Glutamatergic neuron (in vitro differentiated cells): Measurements from ENCODE around the gene DYNC2H1. TPM values are rescaled to one million over a fixed set of nuclear protein-coding genes. Genes with fewer than 3 reads are reported as not detected.
A peak's percentile ranks its signal among the peaks of the same experiment; 100 is the strongest.

Experiments used
- DNase-seq: peaks from one replicate; pipeline ENCODE4 v3.0.0; 2022
- H3K27ac Mint-ChIP-seq: one replicate; pipeline ENCODE4 v1.8.0; 2020; ENCODE audit warnings: mild to moderate bottlenecking, mixed read lengths, inconsistent platforms; ENCODE audit not compliant: unreplicated experiment
- H3K27me3 Mint-ChIP-seq: one replicate; pipeline ENCODE4 v1.8.0; 2020; ENCODE audit warnings: mild to moderate bottlenecking, moderate library complexity, mixed read lengths, inconsistent platforms; ENCODE audit not compliant: unreplicated experiment
- H3K36me3 Mint-ChIP-seq: one replicate; pipeline ENCODE4 v1.8.0; 2020; ENCODE audit warnings: mild to moderate bottlenecking, mixed read lengths, inconsistent platforms; ENCODE audit not compliant: unreplicated experiment
- H3K4me1 Mint-ChIP-seq: one replicate; pipeline ENCODE4 v1.8.0; 2020; ENCODE audit warnings: mild to moderate bottlenecking, low read depth, mixed read lengths, inconsistent platforms; ENCODE audit not compliant: unreplicated experiment
- H3K4me3 Mint-ChIP-seq: one replicate; pipeline ENCODE4 v1.8.0; 2020; ENCODE audit warnings: mild to moderate bottlenecking, mixed read lengths, inconsistent platforms; ENCODE audit not compliant: unreplicated experiment
- H3K9me3 Mint-ChIP-seq: one replicate; pipeline ENCODE4 v1.8.0; 2020; ENCODE audit warnings: mild to moderate bottlenecking, moderate library complexity, mixed read lengths, inconsistent platforms; ENCODE audit not compliant: unreplicated experiment
- CTCF ChIP-seq: fragments of 200-600 bp; sonication (generic); IDR thresholded peaks from one replicate; pipeline ENCODE4 v1.5.0; 2021; ENCODE audit not compliant: partially characterized antibody, unreplicated experiment
- total RNA-seq: library from RNA; stranded (reverse); fragmentation: NEBNext Ultra II Directional; extraction: Animal tissue kit (Norgen Biotek cat#: 25700); gene quantifications from one replicate; pipeline ENCODE4 v1.2.1, GENCODE V29; 2021; ENCODE audit not compliant: unreplicated experiment

The DYNC2H1 gene
- total RNA-seq, 1 donor from 2014 or later = 9.7 TPM

GRCh38 chr11:103070142-103070541 lies 39.1 kb upstream of the DYNC2H1 start:
- Mint-ChIP-seq H3K27ac (no peak overlapping the region), H3K36me3 (no peaks in the 10 kb centered on the region), H3K9me3 (no peaks in the 10 kb centered on the region), H3K4me3 (no peak overlapping the region), H3K27me3 (no peaks in the 10 kb centered on the region), H3K4me1 (peaks cover 11% of the 10 kb centered on the region)
- TF ChIP-seq CTCF = no peak
- no peak for DNase-seq

GRCh38 chr11:103071008-103071407 lies 38.2 kb upstream of the DYNC2H1 start:
- no peaks in the 10 kb centered on the region for H3K27me3 Mint-ChIP-seq
- no peak for DNase-seq
- peak overlapping the region; percentile 3 for H3K4me3 Mint-ChIP-seq
- no peak overlapping the region for H3K27ac Mint-ChIP-seq
- TF ChIP-seq CTCF = no peak
- peaks cover 11% of the 10 kb centered on the region for H3K4me1 Mint-ChIP-seq
- no peaks in the 10 kb centered on the region for H3K36me3 Mint-ChIP-seq
- H3K9me3 Mint-ChIP-seq = no peaks in the 10 kb centered on the region

- no peaks in the 10 kb centered on the region for H3K36me3 Mint-ChIP-seq
- no peak for DNase-seq
These were observed 32.9 kb upstream of the DYNC2H1 start for GRCh38 chr11:103076361-103076760.

GRCh38 chr11:103077554-103077953 lies 31.7 kb upstream of the DYNC2H1 start:
- no peaks in the 10 kb centered on the region for H3K4me1 Mint-ChIP-seq
- H3K4me3 Mint-ChIP-seq = no peak overlapping the region
- no peaks in the 10 kb centered on the region for H3K27me3 Mint-ChIP-seq
- DNase-seq = no peak
- TF ChIP-seq CTCF = no peak
- H3K36me3 Mint-ChIP-seq = no peaks in the 10 kb centered on the region
- no peak overlapping the region for H3K27ac Mint-ChIP-seq
- peaks cover 2% of the 10 kb centered on the region for H3K9me3 Mint-ChIP-seq

More at GRCh38 chr11:103076361-103076760, 32.9 kb upstream of the DYNC2H1 start:
- H3K4me3 Mint-ChIP-seq = no peak overlapping the region
- no peaks in the 10 kb centered on the region for H3K4me1 Mint-ChIP-seq
- H3K9me3 Mint-ChIP-seq = peaks cover 2% of the 10 kb centered on the region
- TF ChIP-seq CTCF = no peak
- H3K27me3 Mint-ChIP-seq = no peaks in the 10 kb centered on the region
- no peak overlapping the region for H3K27ac Mint-ChIP-seq

- H3K9me3 Mint-ChIP-seq = peaks cover 2% of the 10 kb centered on the region
- no peaks in the 10 kb centered on the region for H3K27me3 Mint-ChIP-seq
- TF ChIP-seq CTCF = no peak
- H3K27ac Mint-ChIP-seq = no peak overlapping the region
- no peak for DNase-seq
- H3K36me3 Mint-ChIP-seq = no peaks in the 10 kb centered on the region
- no peaks in the 10 kb centered on the region for H3K4me1 Mint-ChIP-seq
- H3K4me3 Mint-ChIP-seq = no peak overlapping the region
These were observed 30.5 kb upstream of the DYNC2H1 start for GRCh38 chr11:103078710-103079109.
